Measurements from ENCODE around the gene CPAMD8.
"Not testable (repeated sequence)": the region's sequence is repeated elsewhere in the genome, so short reads cannot be mapped to it uniquely, and the experiment has no call there.

Gene CPAMD8

DNA sequence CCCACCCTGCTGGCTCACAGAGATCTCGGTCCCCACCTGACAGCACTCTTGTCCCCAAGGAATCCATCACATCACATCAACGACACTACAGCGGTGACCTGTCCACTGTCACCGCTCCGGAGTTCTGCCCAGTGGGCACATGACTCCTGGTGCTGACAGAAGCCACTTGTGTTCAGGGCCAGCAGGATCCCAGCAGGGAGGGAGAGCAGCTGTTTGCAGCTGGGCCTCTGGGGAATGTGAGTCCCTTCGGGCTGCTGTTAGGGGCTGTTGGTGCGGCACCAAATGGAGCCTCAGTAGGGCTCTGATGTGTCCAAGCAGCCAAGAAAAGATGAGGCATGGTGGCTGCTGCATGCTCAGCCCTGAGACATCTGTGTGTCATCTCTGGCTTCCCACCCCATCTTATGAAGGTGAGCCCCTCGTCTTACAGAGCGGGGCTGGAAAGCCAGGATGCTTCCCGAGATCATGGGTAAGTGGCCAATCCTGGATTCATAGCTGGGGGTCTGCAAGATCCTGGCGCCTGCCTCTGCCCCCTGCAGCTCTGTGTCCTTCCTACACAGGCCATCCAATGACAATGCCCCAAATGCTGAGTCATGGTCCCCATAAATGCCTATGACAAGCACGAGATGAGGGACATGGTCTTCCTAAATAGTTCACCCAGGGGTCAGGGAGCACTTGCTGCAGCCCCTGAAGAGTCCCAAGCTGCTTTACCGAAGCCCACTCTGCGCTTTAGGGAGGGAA is 81.8 kb downstream of the CPAMD8 start:
- no peak for FAIRE-seq

DNA sequence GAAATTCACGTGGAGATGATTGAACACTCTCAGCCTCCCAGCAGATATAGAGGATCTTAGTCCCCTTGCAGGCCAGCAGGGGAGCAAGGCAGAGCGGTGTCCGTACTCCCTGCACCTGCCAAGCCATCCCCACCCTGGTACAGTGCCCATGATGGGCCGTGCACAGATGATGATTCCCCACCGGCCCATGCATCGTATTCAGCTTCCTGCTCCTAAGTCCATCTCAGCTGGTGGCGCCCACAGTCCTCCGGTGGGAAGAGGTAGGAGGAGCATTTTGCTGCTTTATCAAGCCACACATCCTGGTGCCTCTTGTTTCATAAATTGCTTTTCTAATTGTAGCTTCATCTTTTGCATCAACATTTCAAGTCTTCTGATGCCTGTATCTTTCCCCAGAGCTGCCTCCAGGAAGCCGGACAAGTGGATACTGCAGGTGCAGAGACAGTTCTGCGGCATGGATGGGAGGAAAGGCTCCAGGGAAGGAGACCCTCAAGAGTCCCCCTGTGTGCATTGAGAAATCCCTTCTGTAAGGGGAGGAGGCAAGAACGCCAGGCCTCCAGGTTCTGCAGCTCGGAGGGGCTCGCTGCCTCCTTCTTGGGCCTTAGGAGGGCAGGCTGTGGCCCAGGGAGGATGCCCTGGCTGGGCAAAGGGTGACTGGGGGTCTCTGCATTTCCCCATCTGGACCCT is 82.5 kb downstream of the CPAMD8 start:
- FAIRE-seq = no peak

DNA sequence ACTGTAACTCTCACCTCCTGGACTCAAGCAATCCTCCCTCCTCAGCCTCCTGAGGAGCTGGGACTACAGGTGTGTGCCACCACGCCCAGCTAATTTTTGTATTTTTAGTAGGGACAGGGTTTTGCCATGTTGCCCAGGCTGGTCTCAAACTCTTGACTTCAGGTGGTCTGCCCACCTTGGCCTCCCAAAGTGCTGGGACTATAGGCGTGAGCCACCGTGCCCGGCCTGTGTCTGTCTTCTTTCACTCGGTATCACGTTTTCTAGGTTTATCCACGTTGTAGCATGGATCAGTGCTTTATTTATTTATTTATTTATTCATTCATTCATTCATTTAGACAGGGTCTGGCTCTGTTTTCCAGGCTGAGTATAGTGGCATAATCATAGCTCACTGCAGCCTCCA is 83.5 kb downstream of the CPAMD8 start:
- FAIRE-seq = not testable (repeated sequence)

DNA sequence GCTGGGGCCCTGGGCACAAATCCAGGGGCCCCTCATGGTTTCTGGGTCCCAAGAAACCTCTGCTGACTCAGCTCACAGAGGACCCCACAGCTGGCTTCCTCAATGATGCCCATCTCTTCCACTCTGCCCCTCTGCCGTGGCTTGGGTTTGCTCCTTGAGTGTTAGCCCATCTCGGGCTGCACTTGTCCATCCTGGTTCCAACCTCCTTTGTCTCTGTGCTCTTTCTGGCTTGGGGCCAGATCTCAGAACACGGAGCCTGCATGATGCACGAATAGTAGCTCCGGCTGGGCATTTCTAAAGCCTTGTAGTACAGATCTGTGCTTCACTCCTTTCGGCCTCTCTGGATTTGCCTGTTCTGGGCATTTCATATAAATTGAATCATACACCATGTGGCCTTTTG is 84.0 kb downstream of the CPAMD8 start:
- FAIRE-seq = no peak

- FAIRE-seq = no peak
Observed at GRCh38 chr19:16940626-16941025, 86.0 kb downstream of the CPAMD8 start.

- not testable (repeated sequence) for FAIRE-seq
Observed at GRCh38 chr19:16940063-16940462, 86.5 kb downstream of the CPAMD8 start.

- no peak for FAIRE-seq
Observed at GRCh38 chr19:16938211-16938610, 88.4 kb downstream of the CPAMD8 start.

DNA sequence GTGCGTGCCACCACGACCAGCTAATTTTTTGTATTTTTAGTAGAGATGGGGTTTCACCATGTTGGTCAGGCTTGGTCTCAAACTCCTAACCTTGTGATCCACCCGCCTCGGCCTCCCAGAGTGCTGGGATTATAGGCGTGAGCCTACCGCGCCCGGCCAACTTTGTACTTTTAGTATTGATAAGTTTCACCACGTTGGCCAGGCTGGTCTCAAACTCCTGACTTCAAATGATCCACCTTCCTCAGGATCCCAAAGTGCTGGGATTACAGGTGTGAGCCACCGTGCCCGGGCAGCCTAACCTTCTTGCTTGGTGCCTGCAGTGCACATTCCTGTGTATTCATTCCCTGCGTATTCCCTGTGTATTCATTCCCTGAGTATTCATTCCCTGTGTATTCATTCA is 88.8 kb downstream of the CPAMD8 start:
- not testable (repeated sequence) for FAIRE-seq

- no peak for FAIRE-seq
Observed at GRCh38 chr19:16936901-16937300, 89.7 kb downstream of the CPAMD8 start.

DNA sequence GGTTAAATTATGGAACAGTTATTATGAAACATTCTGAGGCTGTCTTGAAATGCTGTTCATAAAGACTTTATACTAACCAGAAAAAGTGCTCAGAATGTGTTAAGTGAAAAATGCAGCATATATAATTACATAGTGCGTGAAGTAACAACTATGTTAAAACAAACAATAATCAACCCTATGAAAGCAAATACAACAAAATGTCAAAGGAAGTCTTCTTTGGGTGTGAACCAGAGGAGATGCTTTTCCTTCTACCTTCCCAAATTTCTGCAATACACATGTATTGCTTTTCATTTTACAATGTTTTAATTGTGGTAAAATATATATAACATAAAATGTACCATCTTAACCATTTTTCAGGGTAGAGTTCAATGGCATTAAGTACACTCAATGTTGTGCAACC is 92.1 kb downstream of the CPAMD8 start:
- FAIRE-seq = no peak

- no peak for FAIRE-seq
Observed at GRCh38 chr19:16931306-16931705, 95.3 kb downstream of the CPAMD8 start.

DNA sequence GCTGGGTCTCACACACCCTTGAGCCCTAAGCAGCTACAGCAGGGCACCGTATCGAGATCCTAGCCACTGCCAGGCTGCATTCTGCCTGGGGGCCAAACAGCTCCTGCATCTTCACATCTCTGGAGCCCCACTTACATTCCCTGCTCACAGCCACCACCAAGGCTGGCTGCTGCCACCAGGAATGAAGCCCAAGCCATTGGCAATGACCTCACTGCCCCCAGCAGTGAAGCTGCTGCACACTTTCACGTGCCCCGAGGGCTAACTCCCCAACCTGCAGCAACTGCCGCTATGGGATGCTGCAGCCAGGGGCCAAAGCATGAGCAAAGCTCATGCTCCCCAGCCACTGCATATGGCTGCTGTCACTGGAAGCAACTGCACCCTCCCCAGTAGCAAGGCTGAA is 95.9 kb downstream of the CPAMD8 start:
- no peak for FAIRE-seq

DNA sequence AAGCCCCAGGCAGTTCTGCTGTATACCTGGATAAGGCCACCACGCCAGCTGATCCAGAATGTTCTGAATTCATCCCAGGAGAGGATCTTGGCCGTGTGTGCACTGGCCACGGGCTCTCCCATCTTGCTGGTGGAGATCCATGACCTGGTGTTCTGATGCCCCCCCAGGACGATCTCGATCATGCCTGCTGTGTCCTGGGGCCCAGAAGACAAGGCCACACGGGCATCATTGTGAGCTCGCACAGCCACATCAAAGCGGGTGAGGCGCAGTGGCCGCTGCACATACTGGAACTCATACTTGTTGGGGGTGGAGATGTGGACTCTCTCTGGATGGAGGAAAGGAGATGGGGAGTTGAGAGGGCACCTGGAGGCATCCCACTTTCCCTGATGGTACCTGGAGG is 97.7 kb downstream of the CPAMD8 start:
- FAIRE-seq = no peak

DNA sequence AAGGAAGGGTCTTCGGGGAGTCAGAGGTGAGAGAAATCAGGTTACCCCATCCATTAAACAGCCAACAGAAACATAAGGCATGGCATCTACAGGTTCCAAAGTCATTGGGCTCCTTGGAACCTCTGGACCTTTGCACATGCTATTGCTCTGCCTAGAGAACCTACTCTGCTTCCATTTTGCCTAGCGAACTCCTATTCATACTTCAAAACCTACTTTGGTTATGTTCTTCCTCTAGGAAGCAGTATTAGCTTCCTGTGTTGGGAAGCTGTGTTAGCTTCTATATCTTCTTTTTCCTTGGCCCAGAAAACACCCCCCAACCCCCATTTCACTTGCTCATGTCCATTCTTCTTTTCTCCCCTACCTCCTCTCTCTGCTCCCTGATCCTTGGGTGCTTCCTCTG is 98.3 kb downstream of the CPAMD8 start:
- FAIRE-seq = no peak

DNA sequence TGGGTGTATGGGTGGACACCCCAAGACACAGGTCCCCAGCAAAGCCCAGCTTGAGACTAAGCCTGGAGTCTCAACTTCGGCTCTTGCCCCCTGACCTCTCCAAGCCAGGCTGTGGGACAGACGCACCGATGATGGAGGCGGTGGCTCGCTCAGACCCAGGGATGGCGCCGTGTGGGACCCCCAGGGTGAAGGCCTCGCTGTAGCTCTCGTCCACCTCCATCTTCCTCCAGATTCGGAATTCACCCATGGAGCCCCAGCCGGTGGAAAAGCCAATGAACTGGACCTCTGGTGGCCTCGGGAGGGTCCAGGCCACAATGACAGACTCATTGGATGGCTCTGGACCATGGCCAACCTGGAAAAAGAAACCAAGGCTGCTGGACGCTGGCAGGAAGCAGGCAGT is 98.7 kb downstream of the CPAMD8 start:
- FAIRE-seq = no peak

DNA sequence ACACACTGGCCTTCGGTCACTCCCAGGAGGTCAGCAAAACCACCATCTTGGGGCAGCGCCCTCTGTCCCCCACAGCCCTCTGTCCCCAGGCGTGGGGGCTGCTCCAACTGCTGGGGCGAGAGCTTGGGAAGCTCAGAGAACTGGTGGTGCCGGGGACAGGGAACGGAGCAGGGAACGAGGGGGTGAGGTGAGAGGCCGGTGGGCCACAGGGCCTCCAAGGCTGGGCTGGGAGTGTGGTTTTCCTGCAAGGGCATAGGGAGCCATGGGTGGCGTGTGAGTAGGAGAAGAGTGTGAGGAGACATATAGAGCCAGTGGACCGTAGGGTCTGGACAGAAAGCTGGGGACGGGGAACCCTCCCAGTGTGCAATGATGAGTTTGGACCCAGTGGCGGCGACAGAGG is 103.7 kb downstream of the CPAMD8 start:
- FAIRE-seq = no peak

- no peak for FAIRE-seq
Observed at GRCh38 chr19:16922592-16922934, 104.0 kb downstream of the CPAMD8 start.

GRCh38 chr19:16921766-16922591 is 104.6 kb downstream of the CPAMD8 start:
- no peak for FAIRE-seq

GRCh38 chr19:16920816-16921529 is 105.6 kb downstream of the CPAMD8 start:
- no peak for FAIRE-seq

- FAIRE-seq = no peak
Observed at GRCh38 chr19:16919496-16919895, 107.1 kb downstream of the CPAMD8 start.

DNA sequence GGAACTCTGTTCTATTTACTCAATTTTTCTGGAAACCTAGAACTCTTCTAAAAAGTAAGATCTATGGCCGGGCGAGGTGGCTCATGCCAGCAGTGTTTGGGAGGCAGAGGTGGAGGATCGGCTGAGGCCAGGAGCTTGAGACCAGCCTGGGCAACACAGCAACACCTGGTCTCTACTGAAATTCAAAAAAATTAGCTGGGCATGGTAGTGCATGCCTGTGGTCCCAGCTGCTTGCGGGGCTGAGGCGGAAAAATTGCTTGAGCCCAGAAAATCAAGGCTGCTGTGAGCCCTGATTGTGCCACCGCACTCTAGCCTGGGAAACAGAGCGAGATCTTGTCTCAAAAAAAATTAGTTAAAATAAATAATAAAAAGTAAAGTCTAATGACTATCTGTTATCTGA is 109.2 kb downstream of the CPAMD8 start:
- FAIRE-seq = no peak

DNA sequence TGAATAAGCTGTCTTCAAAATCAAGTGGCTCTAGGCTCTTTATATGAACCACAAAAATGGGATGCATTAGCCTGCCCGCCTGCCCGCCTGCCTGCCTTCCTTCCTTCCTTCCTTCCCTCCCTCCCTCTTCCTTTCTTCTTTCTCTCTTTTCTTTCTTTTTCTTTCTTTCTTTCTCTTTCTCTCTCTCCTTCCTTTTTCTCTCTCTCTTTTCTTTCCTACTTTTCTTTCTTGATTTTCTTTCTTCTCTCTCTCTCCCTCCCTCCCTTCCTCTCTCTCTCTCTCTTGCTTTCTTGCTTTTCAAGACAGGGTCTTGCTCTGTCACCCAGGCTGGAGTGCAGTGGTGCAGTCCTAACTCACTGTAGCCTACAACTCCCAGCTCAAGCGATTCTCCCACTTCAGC is 110.9 kb downstream of the CPAMD8 start:
- no peak for FAIRE-seq

- FAIRE-seq = no peak
Observed at GRCh38 chr19:16915135-16915534, 111.5 kb downstream of the CPAMD8 start.

All from TTC549 (cell line).